ENCODE results near the gene CEND1. TPM values are rescaled to one million over a fixed set of nuclear protein-coding genes. Genes with fewer than 3 reads are reported as not detected.

Gene CEND1
- total and polyA plus RNA-seq, 7 donors = 0.09 to 0.33 (median 0.17) TPM; not detected in 3

DNA sequence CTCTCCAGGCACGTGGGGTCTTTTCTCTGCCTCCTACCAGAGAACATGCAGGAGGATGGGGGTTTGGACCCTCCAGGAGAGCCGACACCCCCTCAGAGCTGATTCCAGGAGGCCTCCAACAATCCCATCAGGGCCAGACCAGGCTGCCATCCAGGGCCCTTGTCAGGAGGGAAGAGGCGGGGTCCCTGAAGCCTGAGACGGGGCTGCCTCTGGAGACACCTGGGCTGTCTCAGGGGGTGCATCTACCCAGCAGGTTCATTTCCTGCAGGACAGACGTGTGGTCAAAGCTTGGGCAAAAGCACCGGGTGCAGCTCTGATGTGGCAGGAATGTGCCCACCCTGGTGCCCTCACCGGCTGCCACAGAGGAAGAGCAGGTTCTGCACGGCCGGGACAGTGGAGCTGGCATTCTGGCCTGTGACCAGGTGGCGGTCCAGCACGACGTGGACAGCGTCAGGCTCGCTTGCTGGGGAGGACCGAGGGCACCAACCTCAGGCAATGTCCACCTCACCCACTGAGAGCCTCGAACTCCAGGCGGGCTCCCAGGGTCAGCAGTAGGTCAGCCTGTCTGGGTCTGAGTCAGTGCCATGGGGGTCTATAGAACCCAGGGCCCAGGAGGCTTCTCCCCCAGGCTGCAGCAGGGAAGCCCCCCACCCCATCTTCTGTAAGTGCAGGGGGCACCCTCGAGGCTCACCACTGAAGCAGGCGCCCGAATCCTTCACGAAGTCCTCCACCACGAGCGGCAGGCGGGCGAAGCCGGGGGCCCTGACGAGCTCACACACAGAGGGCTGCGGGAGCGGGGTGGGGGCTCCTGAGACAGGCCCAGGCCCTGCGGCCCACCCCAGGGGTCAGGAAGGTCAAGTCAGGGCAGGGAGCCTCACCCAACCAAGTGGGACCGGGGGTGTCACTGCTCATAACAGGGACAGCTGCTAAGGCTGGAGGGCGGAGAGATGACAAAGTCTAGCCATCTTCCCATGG lies 19.0 kb downstream of the CEND1 start:
- no peak overlapping the region for H3K4me3 ChIP-seq
- no peak for ATAC-seq
- H3K27me3 ChIP-seq (ENCODE audit: insufficient read depth in 3 of 3, low read length in 2 of 3) = no peaks in the 10 kb centered on the region
- H3K4me1 ChIP-seq = peaks cover 9% of the 10 kb centered on the region
- no peak for DNase-seq
- no peaks in the 10 kb centered on the region for H3K9me3 ChIP-seq
- peaks cover 0 to 83% of the 10 kb centered on the region in 2 donors for H3K36me3 ChIP-seq (ENCODE audit: insufficient read depth in 1 of 2, low read depth in 1 of 2)
- intact Hi-C loops (cut with DNase I) = no loop called here
- WGBS, 3 donors = 89 to 92% (median 90%) methylated on average over 32 of the region's 32 CpGs
- TF ChIP-seq, protein P1, sequence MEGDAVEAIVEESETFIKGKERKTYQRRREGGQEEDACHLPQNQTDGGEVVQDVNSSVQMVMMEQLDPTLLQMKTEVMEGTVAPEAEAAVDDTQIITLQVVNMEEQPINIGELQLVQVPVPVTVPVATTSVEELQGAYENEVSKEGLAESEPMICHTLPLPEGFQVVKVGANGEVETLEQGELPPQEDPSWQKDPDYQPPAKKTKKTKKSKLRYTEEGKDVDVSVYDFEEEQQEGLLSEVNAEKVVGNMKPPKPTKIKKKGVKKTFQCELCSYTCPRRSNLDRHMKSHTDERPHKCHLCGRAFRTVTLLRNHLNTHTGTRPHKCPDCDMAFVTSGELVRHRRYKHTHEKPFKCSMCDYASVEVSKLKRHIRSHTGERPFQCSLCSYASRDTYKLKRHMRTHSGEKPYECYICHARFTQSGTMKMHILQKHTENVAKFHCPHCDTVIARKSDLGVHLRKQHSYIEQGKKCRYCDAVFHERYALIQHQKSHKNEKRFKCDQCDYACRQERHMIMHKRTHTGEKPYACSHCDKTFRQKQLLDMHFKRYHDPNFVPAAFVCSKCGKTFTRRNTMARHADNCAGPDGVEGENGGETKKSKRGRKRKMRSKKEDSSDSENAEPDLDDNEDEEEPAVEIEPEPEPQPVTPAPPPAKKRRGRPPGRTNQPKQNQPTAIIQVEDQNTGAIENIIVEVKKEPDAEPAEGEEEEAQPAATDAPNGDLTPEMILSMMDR (IDR thresholded peaks at IDR 0.05) = no peak
- H3K27ac ChIP-seq = no peak overlapping the region

DNA sequence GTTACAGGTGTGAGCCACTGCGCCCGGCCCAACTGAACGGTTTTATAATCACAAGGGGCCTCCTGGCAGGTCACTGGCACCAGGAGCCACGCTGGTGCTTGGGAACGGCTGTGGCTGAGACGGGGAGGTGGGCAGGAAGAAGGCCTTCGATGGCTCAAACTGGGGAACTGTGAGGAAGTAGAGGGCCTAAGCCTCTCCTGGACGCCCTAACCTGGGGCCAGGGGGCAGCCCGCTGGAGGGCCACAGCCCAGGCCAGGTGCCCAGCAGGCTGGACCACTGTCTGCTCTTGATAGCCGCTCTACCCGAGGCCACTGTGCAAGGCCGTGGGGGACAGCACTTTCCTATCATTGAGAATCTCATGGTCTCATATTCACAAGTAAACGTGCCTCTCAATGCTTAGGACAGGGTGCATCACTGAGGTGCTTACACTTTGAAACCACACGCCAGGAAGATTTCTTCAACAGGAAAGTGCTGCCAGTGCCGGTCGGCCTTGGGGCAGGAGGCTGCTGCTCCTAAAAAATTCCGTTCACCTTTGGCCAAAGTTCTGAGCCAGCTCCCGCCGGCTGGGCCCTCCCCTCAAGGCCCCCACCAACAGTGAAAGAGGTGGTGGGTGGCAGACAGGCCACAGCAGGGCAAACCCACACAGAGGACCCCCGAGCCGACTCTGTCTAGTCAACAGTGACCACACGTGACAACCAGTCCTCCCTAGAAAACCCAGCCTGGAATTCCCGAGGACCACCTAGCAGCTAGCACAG lies 19.8 kb downstream of the CEND1 start:
- Histone ChIP-seq H3K36me3 (ENCODE audit: insufficient read depth in 1 of 2, low read depth in 1 of 2) (peaks cover 0 to 90% of the 10 kb centered on the region in 2 donors), H3K9me3 (no peaks in the 10 kb centered on the region), H3K4me3 (no peak overlapping the region), H3K4me1 (peaks cover under 1% of the 10 kb centered on the region), H3K27ac (no peak overlapping the region), H3K27me3 (ENCODE audit: insufficient read depth in 3 of 3, low read length in 2 of 3) (no peaks in the 10 kb centered on the region)
- 86 to 90% (median 90%) methylated on average over 23 of the region's 23 CpGs for WGBS, 3 donors
- DNase-seq (no peak), ATAC-seq (no peak)
- intact Hi-C loops (cut with DNase I) = no loop called here
- TF ChIP-seq, protein P1 (IDR thresholded peaks at IDR 0.05) = no peak

DNA sequence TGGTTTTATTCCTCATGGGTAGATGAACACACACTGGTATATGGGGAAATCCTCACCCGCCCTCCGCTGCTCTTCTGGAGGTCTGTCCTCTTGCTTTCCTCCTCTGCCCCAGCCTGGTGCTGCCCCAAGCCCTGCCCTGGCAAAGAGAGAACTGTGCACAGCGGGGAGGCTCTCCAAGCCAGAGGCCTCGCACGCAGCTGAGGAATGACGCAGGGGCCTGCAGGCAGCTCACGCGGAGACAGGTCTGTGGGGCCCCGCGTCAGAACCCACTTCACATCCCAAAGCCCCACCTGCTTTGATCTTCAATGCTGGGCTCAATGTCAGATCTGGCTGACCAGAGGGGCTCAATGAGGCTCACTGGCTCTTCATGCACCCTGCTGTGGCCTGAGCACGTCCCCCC lies 22.7 kb downstream of the CEND1 start:
- H3K4me1 ChIP-seq = peaks cover 4% of the 10 kb centered on the region
- H3K27me3 ChIP-seq (ENCODE audit: insufficient read depth in 3 of 3, low read length in 2 of 3) = no peaks in the 10 kb centered on the region
- TF ChIP-seq, protein P1 (IDR thresholded peaks at IDR 0.05) = no peak
- ATAC-seq (no peak), DNase-seq (no peak)
- intact Hi-C loops (cut with DNase I) = no loop called here
- H3K27ac ChIP-seq = no peak overlapping the region
- H3K9me3 ChIP-seq = no peaks in the 10 kb centered on the region
- WGBS, 3 donors = 90 to 96% (median 94%) methylated on average over 11 of the region's 11 CpGs
- no peak overlapping the region for H3K4me3 ChIP-seq
- peaks cover 0 to 89% of the 10 kb centered on the region in 2 donors for H3K36me3 ChIP-seq (ENCODE audit: insufficient read depth in 1 of 2, low read depth in 1 of 2)

DNA sequence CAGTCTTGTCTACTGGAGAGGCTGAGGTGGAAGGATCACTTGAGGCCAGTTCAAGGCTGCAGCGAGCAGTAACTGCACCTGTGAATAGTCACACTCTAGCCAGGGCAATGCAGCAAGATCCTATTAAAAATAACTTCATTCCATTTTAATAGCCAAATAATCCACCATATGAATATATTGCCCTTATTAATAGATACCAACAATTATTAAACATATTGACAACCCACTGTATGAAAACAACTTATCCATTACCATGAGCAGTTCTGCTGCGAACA lies 23.0 kb downstream of the CEND1 start:
- intact Hi-C loops (cut with DNase I) = no loop called here
- peaks cover 4% of the 10 kb centered on the region for H3K4me1 ChIP-seq
- DNase-seq (no peak), ATAC-seq (no peak)
- 87 to 100% (median 90%) methylated on average over 2 of the region's 2 CpGs for WGBS, 3 donors
- TF ChIP-seq, protein P1 (IDR thresholded peaks at IDR 0.05) = no peak
- H3K27me3 ChIP-seq (ENCODE audit: insufficient read depth in 3 of 3, low read length in 2 of 3) = no peaks in the 10 kb centered on the region
- H3K9me3 ChIP-seq = no peaks in the 10 kb centered on the region
- no peak overlapping the region for H3K4me3 ChIP-seq
- H3K27ac ChIP-seq = no peak overlapping the region
- H3K36me3 ChIP-seq (ENCODE audit: insufficient read depth in 1 of 2, low read depth in 1 of 2) = peaks cover 0 to 89% of the 10 kb centered on the region in 2 donors
